WERI-Rb-1 (cell line): ENCODE data around the gene KRTAP10-9.

ENCODE experiments used
- DNase-seq: peaks from one replicate; pipeline ENCODE4 v3.0.0-alpha.2; 2020
- H3K27ac ChIP-seq: fragments of 250-450 bp; sonication (Bioruptor Pico); 2 replicates; pipeline ENCODE4 v1.5.1; 2020; ENCODE audit warnings: mild to moderate bottlenecking, moderate library complexity
- H3K27me3 ChIP-seq: fragments of 250-450 bp; sonication (Bioruptor Pico); 2 replicates; pipeline ENCODE4 v1.5.1; 2021; ENCODE audit warnings: mild to moderate bottlenecking, low read depth, moderate library complexity; ENCODE audit not compliant: insufficient read depth, severe bottlenecking
- H3K36me3 ChIP-seq: fragments of 250-450 bp; sonication (Bioruptor Pico); 2 replicates; pipeline ENCODE4 v1.5.1; 2020; ENCODE audit warnings: mild to moderate bottlenecking, moderate library complexity
- H3K4me3 ChIP-seq: 2 replicates; pipeline ENCODE4 v1.5.1; 2011; ENCODE audit warnings: low read depth, mild to moderate bottlenecking, control low read depth, low read length
- H3K9me3 ChIP-seq: fragments of 250-450 bp; sonication (Bioruptor Pico); 2 replicates; pipeline ENCODE4 v1.5.1; 2021; ENCODE audit warnings: mild to moderate bottlenecking, moderate library complexity; ENCODE audit not compliant: severe bottlenecking
- TF ChIP-seq, protein P1 (sequence below): IDR thresholded peaks from 2 replicates; pipeline ENCODE4 v1.5.1; 2011; ENCODE audit warnings: low read depth, mild to moderate bottlenecking, control low read depth, inconsistent platforms, low read length

The KRTAP10-9 gene

DNA sequence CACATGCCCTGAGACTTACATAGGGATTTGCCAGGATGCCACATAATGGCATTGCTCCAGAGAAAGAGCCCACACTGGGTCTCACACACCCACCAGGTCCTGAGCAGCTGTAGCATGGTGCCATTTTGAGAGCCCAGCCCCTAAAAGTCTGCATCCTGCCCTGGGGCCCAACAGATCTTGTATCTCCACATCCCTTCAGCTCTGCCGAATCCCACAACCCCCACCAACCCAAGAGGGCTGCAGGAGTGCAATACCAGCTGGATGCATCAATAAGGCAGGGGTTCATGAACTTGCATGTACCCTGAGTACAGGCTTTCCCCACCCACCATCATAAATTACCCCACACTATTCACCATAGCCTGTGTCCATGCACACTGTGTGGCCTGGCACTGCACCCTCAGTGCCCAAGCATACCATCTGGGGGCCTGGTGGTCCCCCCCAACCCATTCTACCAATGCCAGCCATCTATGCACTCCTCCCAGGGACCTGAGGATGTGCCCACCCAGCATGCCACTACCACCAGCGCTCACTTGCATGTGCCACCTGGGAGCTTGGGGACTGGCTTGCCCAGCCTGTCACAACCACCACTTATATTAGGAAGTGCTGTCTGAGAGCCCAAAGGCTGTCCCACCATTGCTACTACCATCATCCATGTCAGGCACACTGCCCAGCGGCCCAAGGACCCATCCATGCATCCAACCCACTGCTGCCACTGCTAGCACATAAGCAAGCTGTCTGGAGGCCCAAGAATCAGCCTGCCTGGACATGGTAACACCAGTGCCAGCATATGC, 43.9 kb downstream of the KRTAP10-9 start:
- H3K27me3 ChIP-seq: no peaks in the 10 kb centered on the region
- no peaks in the 10 kb centered on the region for H3K36me3 ChIP-seq
- no peak overlapping the region for H3K4me3 ChIP-seq
- DNase-seq: no peak
- H3K27ac ChIP-seq: no peak overlapping the region
- TF ChIP-seq, protein P1, sequence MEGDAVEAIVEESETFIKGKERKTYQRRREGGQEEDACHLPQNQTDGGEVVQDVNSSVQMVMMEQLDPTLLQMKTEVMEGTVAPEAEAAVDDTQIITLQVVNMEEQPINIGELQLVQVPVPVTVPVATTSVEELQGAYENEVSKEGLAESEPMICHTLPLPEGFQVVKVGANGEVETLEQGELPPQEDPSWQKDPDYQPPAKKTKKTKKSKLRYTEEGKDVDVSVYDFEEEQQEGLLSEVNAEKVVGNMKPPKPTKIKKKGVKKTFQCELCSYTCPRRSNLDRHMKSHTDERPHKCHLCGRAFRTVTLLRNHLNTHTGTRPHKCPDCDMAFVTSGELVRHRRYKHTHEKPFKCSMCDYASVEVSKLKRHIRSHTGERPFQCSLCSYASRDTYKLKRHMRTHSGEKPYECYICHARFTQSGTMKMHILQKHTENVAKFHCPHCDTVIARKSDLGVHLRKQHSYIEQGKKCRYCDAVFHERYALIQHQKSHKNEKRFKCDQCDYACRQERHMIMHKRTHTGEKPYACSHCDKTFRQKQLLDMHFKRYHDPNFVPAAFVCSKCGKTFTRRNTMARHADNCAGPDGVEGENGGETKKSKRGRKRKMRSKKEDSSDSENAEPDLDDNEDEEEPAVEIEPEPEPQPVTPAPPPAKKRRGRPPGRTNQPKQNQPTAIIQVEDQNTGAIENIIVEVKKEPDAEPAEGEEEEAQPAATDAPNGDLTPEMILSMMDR: no peak
- H3K9me3 ChIP-seq: peaks cover 32% of the 10 kb centered on the region

DNA sequence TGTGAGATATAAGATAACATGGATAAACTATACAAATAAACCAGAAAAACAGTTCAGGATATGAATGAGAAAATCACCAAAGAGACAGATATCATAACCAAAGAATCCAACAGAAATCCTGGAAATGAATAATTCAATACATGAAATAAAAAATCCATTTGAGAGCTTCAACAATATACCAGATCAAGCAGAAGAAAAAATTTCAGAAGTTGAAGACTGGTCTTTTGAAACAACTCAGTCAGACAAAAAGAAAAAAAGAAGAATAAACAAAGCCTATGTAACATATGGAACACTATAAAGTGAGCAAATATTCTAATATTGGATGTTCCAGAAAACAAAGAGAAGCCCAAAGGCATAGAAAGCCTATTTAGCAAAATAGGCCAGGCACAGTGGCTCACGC, 45.0 kb downstream of the KRTAP10-9 start:
- Histone ChIP-seq H3K36me3 (no peaks in the 10 kb centered on the region), H3K4me3 (no peak overlapping the region), H3K9me3 (peaks cover 32% of the 10 kb centered on the region), H3K27me3 (no peaks in the 10 kb centered on the region), H3K27ac (no peak overlapping the region)
- DNase-seq: no peak
- TF ChIP-seq, protein P1: no peak

DNA sequence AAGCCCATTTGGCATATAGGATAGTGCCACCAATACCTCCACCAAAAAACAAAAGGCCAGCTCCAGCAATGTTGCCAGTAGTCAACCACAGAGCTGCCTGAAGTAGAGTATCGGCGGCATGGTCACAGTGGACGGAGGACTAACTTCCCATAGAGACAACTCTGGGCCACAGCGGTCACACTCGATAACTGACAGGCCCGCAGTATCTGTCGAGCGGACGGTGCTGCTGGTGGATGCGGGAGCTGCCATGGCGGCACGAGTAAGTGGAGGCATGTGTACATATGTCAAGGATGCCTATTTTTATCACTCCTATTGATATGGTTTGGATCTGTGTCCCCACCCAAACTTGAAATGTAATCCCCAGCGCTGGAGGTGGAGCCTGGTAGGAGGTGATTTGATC, 51.0 kb downstream of the KRTAP10-9 start:
- Histone ChIP-seq H3K27ac (no peak overlapping the region), H3K4me3 (no peak overlapping the region), H3K36me3 (no peaks in the 10 kb centered on the region), H3K27me3 (no peaks in the 10 kb centered on the region), H3K9me3 (peaks cover 5% of the 10 kb centered on the region)
- DNase-seq: no peak
- TF ChIP-seq, protein P1: no peak
